Transverse colon (tissue), 4 donors: Measurements from ENCODE around the gene RETN. TPM values are rescaled to one million over a fixed set of nuclear protein-coding genes. Genes with fewer than 3 reads are reported as not detected.

Experiments used
- DNase-seq: peaks from one replicate; pipeline ENCODE4 v3.0.0-alpha.2; 2019
- H3K27ac ChIP-seq, 4 donors: fragments of 200-600 bp; sonication (generic); 2 replicates each; pipeline ENCODE4 v1.5.1; 2016 to 2018; ENCODE audit warnings: inconsistent platforms in 4 of 4
- H3K27me3 ChIP-seq: fragments of 200-600 bp; sonication (generic); 2 replicates; pipeline ENCODE4 v1.5.1; 2017; ENCODE audit warnings: inconsistent platforms
- H3K36me3 ChIP-seq, 4 donors: fragments of 200-600 bp; sonication (generic); 2 replicates each; pipeline ENCODE4 v1.5.1; 2017 to 2019; ENCODE audit warnings: inconsistent platforms in 4 of 4
- H3K4me1 ChIP-seq, 4 donors: fragments of 200-600 bp; sonication (generic); 2 replicates each; pipeline ENCODE4 v1.5.1; 2017 to 2020; ENCODE audit warnings: inconsistent platforms in 4 of 4
- H3K4me3 ChIP-seq, 4 donors: fragments of 200-600 bp; sonication (generic); 1 replicate in 1 of 4; 2 replicates in 3 of 4; pipeline versions ENCODE4 v1.5.1 to v1.6.1; 2017 to 2019; ENCODE audit warnings: inconsistent platforms in 4 of 4
- H3K9me3 ChIP-seq, 2 donors: fragments of 200-600 bp; sonication (generic); 2 replicates each; pipeline ENCODE4 v1.5.1; 2017 to 2019; ENCODE audit warnings: inconsistent platforms in 2 of 2
- CTCF ChIP-seq, 5 experiments: fragments of 200-600 bp in 3 of 5; fragments of 450-650 bp in 2 of 5; sonication (generic) in 3 of 5; IDR thresholded peaks; 1 replicate in 2 of 5; 2 replicates in 3 of 5; pipeline ENCODE4 v1.5.1; 2016 to 2017; ENCODE audit warnings: antibody characterized with exemption in 5 of 5, inconsistent platforms in 3 of 5, mild to moderate bottlenecking in 2 of 5, moderate library complexity in 1 of 5
- EP300 ChIP-seq: sonication (generic); formaldehyde crosslinking; IDR thresholded peaks from one replicate; pipeline ENCODE4 v1.6.1; 2017; ENCODE audit warnings: antibody characterized with exemption, low read depth
- POLR2A ChIP-seq: fragments of 450-650 bp; IDR thresholded peaks from one replicate; pipeline ENCODE4 v1.6.1; 2016; ENCODE audit warnings: antibody characterized with exemption, mild to moderate bottlenecking, moderate library complexity
- POLR2AphosphoS5 ChIP-seq, 3 donors: sonication (generic); formaldehyde crosslinking; IDR thresholded peaks; one replicate each; pipeline ENCODE4 v1.6.1; 2016; ENCODE audit warnings: antibody characterized with exemption in 3 of 3
- WGBS, 2 donors: methylation state at CpG; one replicate each; pipeline ENCODE4 v1.1.5; 2018; ENCODE audit warnings: low coverage in 1 of 2; 5-methylcytosine and 5-hydroxymethylcytosine counted together
- in situ Hi-C, 4 donors: fragments of 200-750 bp; cut with MboI; loops; one replicate each; pipeline versions ENCODE4 v1.15.0 to v1.15.1; 2017; ENCODE audit warnings: low sequenced_read_pairs in 3 of 4, low pct_ligation_motif_present in 1 of 4, low pct_unique_long_range_greater_than_20kb in 1 of 4
- intact Hi-C: fragments of 100-400 bp; cut with DNase I; formaldehyde crosslinking; loops from one replicate; pipeline ENCODE4 v1.15.1; 2023; ENCODE audit warnings: low total_unique reads
- total RNA-seq, 4 donors: library from RNA; depleted of rRNA; stranded (reverse); fragments of >200 nt; gene quantifications; one replicate each; pipeline ENCODE4 v1.1.0, GENCODE V29; 2016

The RETN gene
- total RNA-seq, 4 donors from 2014 or later: not detected

- Histone ChIP-seq H3K4me1 (no peaks in the 10 kb centered on the region), H3K36me3 (no peaks in the 10 kb centered on the region), H3K4me3 (no peak overlapping the region), H3K27ac (no peak overlapping the region), H3K27me3 (no peaks in the 10 kb centered on the region), H3K9me3 (no peaks in the 10 kb centered on the region)
- intact Hi-C loops: no loop called here
- no peak for DNase-seq
- 62 to 81% methylated on average over 15 to 20 of the region's 20 CpGs for WGBS, 2 donors
- TF ChIP-seq POLR2AphosphoS5 (IDR thresholded peaks at IDR 0.05) (no peak), POLR2A (no peak), CTCF (IDR thresholded peaks at IDR 0.05) (no peak), EP300 (no peak)
- in situ Hi-C loops: no loop called here
These were observed 23.0 kb upstream of the RETN start for GRCh38 chr19:7645656-7646425.

DNA sequence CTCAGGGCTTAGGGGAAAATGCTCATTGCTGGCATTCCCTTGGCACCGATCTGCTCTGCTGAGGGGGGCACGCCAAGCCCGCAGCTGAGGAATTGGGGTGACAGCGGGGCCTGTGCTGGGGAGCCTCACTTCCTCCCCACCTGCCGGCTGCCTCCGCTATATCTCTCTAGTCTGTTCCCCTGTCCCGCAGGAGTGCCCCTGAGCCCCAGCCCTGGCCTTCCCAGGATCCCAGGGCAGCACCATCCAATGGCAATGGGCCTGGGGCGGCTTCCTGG, 22.5 kb upstream of the RETN start:
- Histone ChIP-seq H3K27ac (no peak overlapping the region), H3K4me3 (no peak overlapping the region), H3K36me3 (no peaks in the 10 kb centered on the region), H3K4me1 (no peaks in the 10 kb centered on the region), H3K9me3 (no peaks in the 10 kb centered on the region), H3K27me3 (peaks cover 3% of the 10 kb centered on the region)
- intact Hi-C loops: no loop called here
- TF ChIP-seq CTCF (IDR thresholded peaks at IDR 0.05) (no peak), POLR2A (no peak), POLR2AphosphoS5 (IDR thresholded peaks at IDR 0.05) (no peak), EP300 (no peak)
- no peak for DNase-seq
- WGBS, 2 donors: 87% methylated on average over 5 of the region's 8 CpGs; no CpG with 5 or more reads in 1 of the 2 donors
- in situ Hi-C loops: no loop called here

GRCh38 chr19:7647156-7647555, 21.7 kb upstream of the RETN start:
- H3K27ac ChIP-seq: no peak overlapping the region
- H3K27me3 ChIP-seq: peaks cover 3% of the 10 kb centered on the region
- TF ChIP-seq CTCF (IDR thresholded peaks at IDR 0.05): no peak
- TF ChIP-seq POLR2AphosphoS5 (IDR thresholded peaks at IDR 0.05): no peak
- TF ChIP-seq EP300: no peak
- no peak for TF ChIP-seq POLR2A
- intact Hi-C loops (no loop called here), in situ Hi-C loops (no loop called here)
- H3K36me3 ChIP-seq: no peaks in the 10 kb centered on the region
- no peak for DNase-seq
- H3K9me3 ChIP-seq: no peaks in the 10 kb centered on the region
- 92% methylated on average over 25 of the region's 26 CpGs; no CpG with 5 or more reads in 1 of the 2 donors for WGBS, 2 donors
- H3K4me3 ChIP-seq: no peak overlapping the region
- peaks cover 0 to 1% (median under 1%) of the 10 kb centered on the region in 4 donors for H3K4me1 ChIP-seq

GRCh38 chr19:7648265-7649014, 20.4 kb upstream of the RETN start:
- Histone ChIP-seq H3K4me1 (peaks cover 4 to 6% (median 4%) of the 10 kb centered on the region in 4 donors), H3K27me3 (peaks cover 3% of the 10 kb centered on the region), H3K27ac (no peak overlapping the region), H3K9me3 (no peaks in the 10 kb centered on the region), H3K36me3 (no peaks in the 10 kb centered on the region), H3K4me3 (no peak overlapping the region)
- 85 to 92% methylated on average over 10 to 15 of the region's 15 CpGs for WGBS, 2 donors
- TF ChIP-seq POLR2AphosphoS5 (IDR thresholded peaks at IDR 0.05): no peak
- no peak for TF ChIP-seq POLR2A
- no peak for TF ChIP-seq EP300
- intact Hi-C loops: no loop called here
- DNase-seq: no peak
- in situ Hi-C loops: no loop called here
